B cell (primary cell): ENCODE results near the gene NIPSNAP2.

Source experiments
- EZH2 ChIP-seq: IDR thresholded peaks from 2 replicates; pipeline ENCODE4 v1.6.1; 2012; ENCODE audit warnings: borderline replicate concordance, low read depth, mild to moderate bottlenecking, moderate library complexity, low read length; ENCODE audit not compliant: insufficient read depth, poor library complexity, severe bottlenecking
- TF ChIP-seq, protein P1 (sequence below): fragments of 200-600 bp; IDR thresholded peaks from one replicate; pipeline ENCODE4 v1.8.0; 2022; ENCODE audit warnings: antibody characterized with exemption, mild to moderate bottlenecking

DNA sequence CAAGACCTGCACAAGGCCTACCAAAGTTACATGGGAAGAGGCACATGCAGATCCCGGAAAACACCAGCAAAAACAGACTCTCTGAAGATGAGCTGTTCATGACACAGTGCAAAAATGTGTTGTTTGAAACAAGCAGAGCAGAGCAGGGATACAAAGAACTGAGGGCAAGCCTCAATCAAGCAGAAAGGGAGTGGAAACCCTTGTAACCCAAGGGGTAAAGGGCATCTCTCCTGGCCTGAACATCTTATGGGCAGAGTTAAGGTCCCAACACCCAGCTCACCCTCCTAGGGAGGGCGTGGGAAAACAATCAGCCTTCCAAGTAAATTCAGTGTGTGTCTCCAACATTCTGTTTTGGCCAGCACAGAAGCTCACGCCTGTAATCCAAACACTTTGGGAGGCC, 76.3 kb downstream of the NIPSNAP2 start:
- TF ChIP-seq, protein P1, sequence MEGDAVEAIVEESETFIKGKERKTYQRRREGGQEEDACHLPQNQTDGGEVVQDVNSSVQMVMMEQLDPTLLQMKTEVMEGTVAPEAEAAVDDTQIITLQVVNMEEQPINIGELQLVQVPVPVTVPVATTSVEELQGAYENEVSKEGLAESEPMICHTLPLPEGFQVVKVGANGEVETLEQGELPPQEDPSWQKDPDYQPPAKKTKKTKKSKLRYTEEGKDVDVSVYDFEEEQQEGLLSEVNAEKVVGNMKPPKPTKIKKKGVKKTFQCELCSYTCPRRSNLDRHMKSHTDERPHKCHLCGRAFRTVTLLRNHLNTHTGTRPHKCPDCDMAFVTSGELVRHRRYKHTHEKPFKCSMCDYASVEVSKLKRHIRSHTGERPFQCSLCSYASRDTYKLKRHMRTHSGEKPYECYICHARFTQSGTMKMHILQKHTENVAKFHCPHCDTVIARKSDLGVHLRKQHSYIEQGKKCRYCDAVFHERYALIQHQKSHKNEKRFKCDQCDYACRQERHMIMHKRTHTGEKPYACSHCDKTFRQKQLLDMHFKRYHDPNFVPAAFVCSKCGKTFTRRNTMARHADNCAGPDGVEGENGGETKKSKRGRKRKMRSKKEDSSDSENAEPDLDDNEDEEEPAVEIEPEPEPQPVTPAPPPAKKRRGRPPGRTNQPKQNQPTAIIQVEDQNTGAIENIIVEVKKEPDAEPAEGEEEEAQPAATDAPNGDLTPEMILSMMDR = no peak
- TF ChIP-seq EZH2 = no peak
